Gastroesophageal sphincter (tissue), 4 donors: ENCODE measurements around the gene SIGLEC14. TPM values are rescaled to one million over a fixed set of nuclear protein-coding genes. Genes with fewer than 3 reads are reported as not detected.
"Not testable (repeated sequence)": the region's sequence is repeated elsewhere in the genome, so short reads cannot be mapped to it uniquely, and the experiment has no call there.

ENCODE experiments used
- ATAC-seq: fragments of 150-250 bp; one replicate; pipeline ENCODE4 v1.9.1; 2016; ENCODE audit warnings: mild to moderate bottlenecking, moderate library complexity
- H3K27ac ChIP-seq, 4 donors: fragments of 200-600 bp; sonication (generic) in 3 of 4; 1 replicate in 3 of 4; 2 replicates in 1 of 4; pipeline ENCODE4 v1.5.1; 2016 to 2019
- H3K27me3 ChIP-seq: fragments of 200-600 bp; sonication (generic); one replicate; pipeline ENCODE4 v1.5.1; 2019
- H3K36me3 ChIP-seq, 2 donors: fragments of 200-600 bp; sonication (generic); one replicate each; pipeline ENCODE4 v1.5.1; 2019; ENCODE audit warnings: control low read depth in 1 of 2
- H3K4me1 ChIP-seq, 3 donors: fragments of 200-600 bp; sonication (generic); 1 replicate in 2 of 3; 2 replicates in 1 of 3; pipeline ENCODE4 v1.5.1; 2016 to 2019; ENCODE audit warnings: control low read depth in 2 of 3
- H3K4me3 ChIP-seq, 2 donors: fragments of 200-600 bp; sonication (generic); one replicate each; pipeline ENCODE4 v1.5.1; 2019; ENCODE audit warnings: mild to moderate bottlenecking in 1 of 2, moderate library complexity in 1 of 2
- H3K9me3 ChIP-seq, 3 donors: fragments of 200-600 bp; sonication (generic); one replicate each; pipeline ENCODE4 v1.5.1; 2017 to 2019; ENCODE audit warnings: control low read depth in 2 of 3
- EP300 ChIP-seq: sonication (generic); formaldehyde crosslinking; IDR thresholded peaks from one replicate; pipeline ENCODE4 v1.6.1; 2017; ENCODE audit warnings: antibody characterized with exemption, mild to moderate bottlenecking
- POLR2A ChIP-seq, 2 donors: fragments of 450-650 bp; IDR thresholded peaks; one replicate each; pipeline ENCODE4 v1.6.1; 2017; ENCODE audit warnings: antibody characterized with exemption in 2 of 2, mild to moderate bottlenecking in 2 of 2, moderate library complexity in 1 of 2
- POLR2AphosphoS5 ChIP-seq: sonication (generic); formaldehyde crosslinking; IDR thresholded peaks from one replicate; pipeline ENCODE4 v1.6.1; 2017; ENCODE audit warnings: antibody characterized with exemption
- WGBS, 2 donors: methylation state at CpG; one replicate each; pipeline ENCODE4 v1.1.5; 2018; ENCODE audit warnings: low coverage in 1 of 2; 5-methylcytosine and 5-hydroxymethylcytosine counted together
- total RNA-seq, 4 donors: library from RNA; depleted of rRNA; stranded (reverse); fragments of >200 nt; gene quantifications; one replicate each; pipeline ENCODE4 v1.1.0, GENCODE V29; 2016
- TF ChIP-seq, protein P1 (sequence below), 4 experiments: fragments of 200-600 bp in 2 of 4; fragments of 450-650 bp in 2 of 4; sonication (generic) in 1 of 4; IDR thresholded peaks; one replicate each; pipeline ENCODE4 v1.5.1; 2017 to 2019; ENCODE audit warnings: antibody characterized with exemption in 4 of 4, mild to moderate bottlenecking in 2 of 4, moderate library complexity in 2 of 4

SIGLEC14 gene
- total RNA-seq, 4 donors from 2014 or later: 0.73 to 8.6 (median 1.4) TPM; not detected in 1

DNA sequence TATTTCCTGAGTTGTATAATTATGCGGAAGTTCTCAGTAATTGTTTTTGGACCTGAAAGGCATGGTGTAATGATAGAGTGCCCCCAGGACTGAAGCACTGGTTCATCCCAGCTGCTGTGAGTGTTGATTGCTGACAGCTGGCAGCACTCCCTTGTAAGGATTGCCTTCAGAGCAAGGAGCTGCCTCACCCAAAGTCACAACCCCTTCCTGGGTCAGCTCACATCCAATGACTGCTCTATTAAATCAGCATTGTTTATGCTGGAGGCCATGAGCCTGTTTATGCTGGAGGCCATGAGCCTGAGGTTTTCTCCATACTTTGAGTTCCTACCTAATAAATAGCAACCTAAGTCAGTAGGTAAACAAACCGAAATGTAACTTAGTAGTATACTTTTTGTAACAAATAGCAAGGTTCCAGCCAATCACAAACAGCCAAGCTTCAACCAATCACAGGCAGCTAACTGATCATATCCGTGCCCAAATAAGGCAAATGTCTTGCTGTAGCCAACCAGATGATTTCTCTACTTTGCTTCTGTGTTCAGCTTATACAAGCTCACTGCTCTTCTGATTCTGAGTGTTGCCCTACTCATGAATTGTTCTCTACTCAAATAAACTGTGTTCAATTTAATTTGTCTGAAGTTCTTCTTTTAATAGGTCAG, 34.8 kb upstream of the SIGLEC14 start:
- Histone ChIP-seq H3K9me3 (no peaks in the 10 kb centered on the region), H3K27me3 (peaks cover 16% of the 10 kb centered on the region), H3K27ac (no peak overlapping the region), H3K4me1 (no peaks in the 10 kb centered on the region), H3K4me3 (no peak overlapping the region), H3K36me3 (no peaks in the 10 kb centered on the region)
- ATAC-seq: peak; percentile 28
- TF ChIP-seq POLR2A (IDR thresholded peaks at IDR 0.05) (no peak), EP300 (no peak), POLR2AphosphoS5 (no peak)
- TF ChIP-seq, protein P1, sequence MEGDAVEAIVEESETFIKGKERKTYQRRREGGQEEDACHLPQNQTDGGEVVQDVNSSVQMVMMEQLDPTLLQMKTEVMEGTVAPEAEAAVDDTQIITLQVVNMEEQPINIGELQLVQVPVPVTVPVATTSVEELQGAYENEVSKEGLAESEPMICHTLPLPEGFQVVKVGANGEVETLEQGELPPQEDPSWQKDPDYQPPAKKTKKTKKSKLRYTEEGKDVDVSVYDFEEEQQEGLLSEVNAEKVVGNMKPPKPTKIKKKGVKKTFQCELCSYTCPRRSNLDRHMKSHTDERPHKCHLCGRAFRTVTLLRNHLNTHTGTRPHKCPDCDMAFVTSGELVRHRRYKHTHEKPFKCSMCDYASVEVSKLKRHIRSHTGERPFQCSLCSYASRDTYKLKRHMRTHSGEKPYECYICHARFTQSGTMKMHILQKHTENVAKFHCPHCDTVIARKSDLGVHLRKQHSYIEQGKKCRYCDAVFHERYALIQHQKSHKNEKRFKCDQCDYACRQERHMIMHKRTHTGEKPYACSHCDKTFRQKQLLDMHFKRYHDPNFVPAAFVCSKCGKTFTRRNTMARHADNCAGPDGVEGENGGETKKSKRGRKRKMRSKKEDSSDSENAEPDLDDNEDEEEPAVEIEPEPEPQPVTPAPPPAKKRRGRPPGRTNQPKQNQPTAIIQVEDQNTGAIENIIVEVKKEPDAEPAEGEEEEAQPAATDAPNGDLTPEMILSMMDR (IDR thresholded peaks at IDR 0.05): no peak
- 26 to 52% methylated on average over 2 to 3 of the region's 3 CpGs for WGBS, 2 donors

GRCh38 chr19:51680474-51680873, 33.8 kb upstream of the SIGLEC14 start:
- no peak for TF ChIP-seq POLR2AphosphoS5
- TF ChIP-seq EP300: no peak
- no peak for TF ChIP-seq POLR2A (IDR thresholded peaks at IDR 0.05)
- no peak overlapping the region for H3K27ac ChIP-seq
- ATAC-seq: no peak
- H3K4me1 ChIP-seq: no peaks in the 10 kb centered on the region
- no peak overlapping the region for H3K4me3 ChIP-seq
- peaks cover 19% of the 10 kb centered on the region for H3K27me3 ChIP-seq
- WGBS, 2 donors: 63 to 75% methylated on average over 1 of the region's 1 CpG
- no peaks in the 10 kb centered on the region for H3K36me3 ChIP-seq
- no peaks in the 10 kb centered on the region for H3K9me3 ChIP-seq

GRCh38 chr19:51676566-51677083, 30.0 kb upstream of the SIGLEC14 start:
- 50 to 57% methylated on average over 2 to 6 of the region's 11 CpGs for WGBS, 2 donors
- no peak for ATAC-seq
- no peaks in the 10 kb centered on the region for H3K9me3 ChIP-seq

GRCh38 chr19:51675911-51676565, 29.4 kb upstream of the SIGLEC14 start:
- not testable (repeated sequence) for H3K36me3 ChIP-seq, H3K9me3 ChIP-seq, H3K27ac ChIP-seq, ATAC-seq, H3K4me3 ChIP-seq, H3K4me1 ChIP-seq
- peaks cover 19% of the 10 kb centered on the region for H3K27me3 ChIP-seq
- WGBS, 2 donors: 64 to 67% methylated on average over 5 to 7 of the region's 7 CpGs
- TF ChIP-seq, protein P1 (IDR thresholded peaks at IDR 0.05): peak in 2 of 4 experiments; percentile 24 to 46

More at GRCh38 chr19:51676566-51677083, 30.0 kb upstream of the SIGLEC14 start:
- Histone ChIP-seq H3K27me3 (peaks cover 19% of the 10 kb centered on the region), H3K36me3 (no peaks in the 10 kb centered on the region), H3K4me3 (no peak overlapping the region), H3K4me1 (no peaks in the 10 kb centered on the region), H3K27ac (no peak overlapping the region)
- no peak for TF ChIP-seq POLR2A (IDR thresholded peaks at IDR 0.05)
- no peak for TF ChIP-seq EP300
- TF ChIP-seq POLR2AphosphoS5: no peak
- TF ChIP-seq, protein P1 (IDR thresholded peaks at IDR 0.05): no peak

GRCh38 chr19:51668216-51668615, 21.6 kb upstream of the SIGLEC14 start:
- TF ChIP-seq POLR2AphosphoS5 (no peak), POLR2A (IDR thresholded peaks at IDR 0.05) (no peak), EP300 (no peak)
- TF ChIP-seq, protein P1 (IDR thresholded peaks at IDR 0.05): no peak
- peaks cover 27% of the 10 kb centered on the region for H3K27me3 ChIP-seq
- 33 to 57% methylated on average over 2 to 3 of the region's 3 CpGs for WGBS, 2 donors
- no peaks in the 10 kb centered on the region for H3K36me3 ChIP-seq
- no peak for ATAC-seq
- peaks cover 0 to 8% (median 0%) of the 10 kb centered on the region in 3 donors for H3K9me3 ChIP-seq
- H3K4me3 ChIP-seq: no peak overlapping the region
- H3K4me1 ChIP-seq: no peaks in the 10 kb centered on the region
- H3K27ac ChIP-seq: no peak overlapping the region
